Fibroblast of lung (primary cell): ENCODE results near the gene ZNF740.

Source experiments
- CTCF ChIP-seq, 2 donors: IDR thresholded peaks in 1 of 2; conservative IDR thresholded peaks in 1 of 2; 1 replicate in 1 of 2; 2 replicates in 1 of 2; pipeline ENCODE4 v1.5.1; 2011 to 2012; ENCODE audit warnings: low read length in 2 of 2, control low read depth in 1 of 2, inconsistent platforms in 1 of 2, low read depth in 1 of 2, mild to moderate bottlenecking in 1 of 2
- EZH2 ChIP-seq: IDR thresholded peaks from 2 replicates; pipeline ENCODE4 v1.5.1; 2012; ENCODE audit warnings: low read length, control low read depth, mild to moderate bottlenecking; ENCODE audit errors: missing control alignments

- TF ChIP-seq CTCF (conservative IDR thresholded peaks at IDR 0.05 in 1 of 2, IDR thresholded peaks at IDR 0.05 in 1 of 2; ENCODE audit: low read depth in 1 of 2, low read length in 2 of 2) (peak in 1 of 2 donors; percentile 32), EZH2 (no peak)
Observed at GRCh38 chr12:53224061-53224896, 43.8 kb downstream of the ZNF740 start.
